Osteoblast (primary cell): ENCODE measurements around the gene CCNI. TPM values are rescaled to one million over a fixed set of nuclear protein-coding genes. Genes with fewer than 3 reads are reported as not detected.

ENCODE experiments used
- DNase-seq: peaks from one replicate; pipeline ENCODE4 v3.0.0; 2011; ENCODE audit warnings: low spot score, mixed read lengths; ENCODE audit not compliant: insufficient read length; ENCODE audit errors: missing footprints
- H2AFZ ChIP-seq: 2 replicates; pipeline ENCODE4 v1.6.0; 2011; ENCODE audit warnings: mild to moderate bottlenecking, low read length
- H3K27ac ChIP-seq: 2 replicates; pipeline ENCODE4 v1.5.1; 2011; ENCODE audit warnings: mild to moderate bottlenecking, low read depth, low read length, moderate library complexity
- H3K27me3 ChIP-seq: 2 replicates; pipeline ENCODE4 v1.6.0; 2012; ENCODE audit warnings: mild to moderate bottlenecking, control low read depth, inconsistent platforms, low read length, moderate library complexity; ENCODE audit not compliant: insufficient read depth
- H3K36me3 ChIP-seq: 2 replicates; pipeline ENCODE4 v1.5.1; 2011; ENCODE audit warnings: mild to moderate bottlenecking, low read length, control low read depth, moderate library complexity; ENCODE audit not compliant: insufficient read depth
- H3K4me1 ChIP-seq: 2 replicates; pipeline ENCODE4 v1.5.1; 2011; ENCODE audit warnings: mild to moderate bottlenecking, low read length, control low read depth, moderate library complexity; ENCODE audit not compliant: insufficient read depth
- H3K4me2 ChIP-seq: 2 replicates; pipeline ENCODE4 v1.6.0; 2011; ENCODE audit warnings: mild to moderate bottlenecking, low read length; ENCODE audit not compliant: insufficient read depth
- H3K4me3 ChIP-seq: fragments of 200-600 bp; sonication (generic); 3 replicates; pipeline ENCODE4 v1.5.1; 2012; ENCODE audit warnings: mild to moderate bottlenecking, low read length, inconsistent platforms; ENCODE audit not compliant: insufficient read depth
- H3K79me2 ChIP-seq: 2 replicates; pipeline ENCODE4 v1.6.0; 2012; ENCODE audit warnings: mild to moderate bottlenecking, low read length, control low read depth, inconsistent platforms; ENCODE audit not compliant: insufficient read depth
- H3K9me3 ChIP-seq: 2 replicates; pipeline ENCODE4 v1.5.1; 2011; ENCODE audit warnings: low read depth, low read length, control low read depth
- H4K20me1 ChIP-seq: 2 replicates; pipeline ENCODE4 v1.6.0; 2012; ENCODE audit warnings: mild to moderate bottlenecking, low read length, control low read depth; ENCODE audit not compliant: insufficient read depth
- total RNA-seq: library from RNA; depleted of rRNA; stranded (reverse); fragments of >200 nt; gene quantifications from 2 replicates; pipeline ENCODE4 v1.2.3, GENCODE V29; 2012
- TF ChIP-seq, protein P1 (sequence below): IDR thresholded peaks from 2 replicates; pipeline ENCODE4 v1.5.1; 2011; ENCODE audit warnings: mild to moderate bottlenecking, low read depth, low read length, moderate library complexity; ENCODE audit errors: extremely low read depth

Gene CCNI
- total RNA-seq, 1 donor: 229 TPM

DNA sequence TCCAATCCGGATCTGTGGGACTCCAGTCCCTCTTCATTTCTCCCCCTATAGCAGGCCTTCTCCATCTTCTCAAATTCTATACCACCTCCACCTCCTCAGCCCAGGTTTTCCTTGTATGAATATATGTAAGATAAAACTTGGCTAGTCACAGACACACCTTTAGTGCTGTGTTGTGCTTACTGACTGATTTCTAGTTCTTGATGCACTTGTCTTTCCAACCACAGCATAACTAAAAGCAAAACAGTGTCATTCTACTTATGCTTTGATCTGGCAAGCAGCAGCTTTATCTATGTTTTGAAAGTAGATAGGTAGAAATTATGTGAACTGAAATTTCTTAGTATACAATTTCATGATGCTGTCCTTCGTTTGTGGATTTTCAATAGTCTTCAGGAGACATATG, 47.5 kb downstream of the CCNI start:
- no peak overlapping the region for H2AFZ ChIP-seq
- no peak overlapping the region for H3K4me3 ChIP-seq
- H3K4me2 ChIP-seq: no peak overlapping the region
- H3K4me1 ChIP-seq: peaks cover 9% of the 10 kb centered on the region
- no peak overlapping the region for H3K27ac ChIP-seq
- no peaks in the 10 kb centered on the region for H3K27me3 ChIP-seq
- H3K79me2 ChIP-seq: peaks cover 11% of the 10 kb centered on the region
- TF ChIP-seq, protein P1, sequence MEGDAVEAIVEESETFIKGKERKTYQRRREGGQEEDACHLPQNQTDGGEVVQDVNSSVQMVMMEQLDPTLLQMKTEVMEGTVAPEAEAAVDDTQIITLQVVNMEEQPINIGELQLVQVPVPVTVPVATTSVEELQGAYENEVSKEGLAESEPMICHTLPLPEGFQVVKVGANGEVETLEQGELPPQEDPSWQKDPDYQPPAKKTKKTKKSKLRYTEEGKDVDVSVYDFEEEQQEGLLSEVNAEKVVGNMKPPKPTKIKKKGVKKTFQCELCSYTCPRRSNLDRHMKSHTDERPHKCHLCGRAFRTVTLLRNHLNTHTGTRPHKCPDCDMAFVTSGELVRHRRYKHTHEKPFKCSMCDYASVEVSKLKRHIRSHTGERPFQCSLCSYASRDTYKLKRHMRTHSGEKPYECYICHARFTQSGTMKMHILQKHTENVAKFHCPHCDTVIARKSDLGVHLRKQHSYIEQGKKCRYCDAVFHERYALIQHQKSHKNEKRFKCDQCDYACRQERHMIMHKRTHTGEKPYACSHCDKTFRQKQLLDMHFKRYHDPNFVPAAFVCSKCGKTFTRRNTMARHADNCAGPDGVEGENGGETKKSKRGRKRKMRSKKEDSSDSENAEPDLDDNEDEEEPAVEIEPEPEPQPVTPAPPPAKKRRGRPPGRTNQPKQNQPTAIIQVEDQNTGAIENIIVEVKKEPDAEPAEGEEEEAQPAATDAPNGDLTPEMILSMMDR: no peak
- DNase-seq: no peak
- H3K9me3 ChIP-seq: no peaks in the 10 kb centered on the region
- no peaks in the 10 kb centered on the region for H4K20me1 ChIP-seq
- H3K36me3 ChIP-seq: peaks cover 91% of the 10 kb centered on the region

DNA sequence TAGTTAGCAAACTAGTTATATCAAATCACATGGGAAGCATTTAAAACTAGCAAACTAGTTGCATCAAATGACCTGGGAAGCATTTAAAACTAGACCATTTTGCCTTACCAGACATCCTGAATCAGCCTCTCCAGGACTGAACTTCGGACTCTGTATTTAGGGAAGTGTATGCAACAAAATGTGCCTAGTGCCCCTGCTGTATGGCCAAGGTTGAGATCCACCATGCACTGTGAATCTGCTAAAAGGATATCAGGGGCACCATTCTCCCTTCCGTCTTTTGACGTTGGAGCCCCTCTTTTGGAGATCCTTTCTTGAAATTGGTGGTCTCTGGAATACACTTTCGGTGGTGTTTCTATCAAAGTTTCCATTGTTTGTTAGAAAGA, 49.5 kb downstream of the CCNI start:
- Histone ChIP-seq H3K4me1 (peaks cover 26% of the 10 kb centered on the region), H3K79me2 (peaks cover 9% of the 10 kb centered on the region), H4K20me1 (no peaks in the 10 kb centered on the region), H3K27ac (peak overlapping the region; percentile 58), H3K36me3 (peaks cover 83% of the 10 kb centered on the region), H3K27me3 (no peaks in the 10 kb centered on the region), H2AFZ (no peak overlapping the region), H3K4me3 (no peak overlapping the region), H3K9me3 (no peaks in the 10 kb centered on the region), H3K4me2 (no peak overlapping the region)
- TF ChIP-seq, protein P1: no peak
- no peak for DNase-seq

DNA sequence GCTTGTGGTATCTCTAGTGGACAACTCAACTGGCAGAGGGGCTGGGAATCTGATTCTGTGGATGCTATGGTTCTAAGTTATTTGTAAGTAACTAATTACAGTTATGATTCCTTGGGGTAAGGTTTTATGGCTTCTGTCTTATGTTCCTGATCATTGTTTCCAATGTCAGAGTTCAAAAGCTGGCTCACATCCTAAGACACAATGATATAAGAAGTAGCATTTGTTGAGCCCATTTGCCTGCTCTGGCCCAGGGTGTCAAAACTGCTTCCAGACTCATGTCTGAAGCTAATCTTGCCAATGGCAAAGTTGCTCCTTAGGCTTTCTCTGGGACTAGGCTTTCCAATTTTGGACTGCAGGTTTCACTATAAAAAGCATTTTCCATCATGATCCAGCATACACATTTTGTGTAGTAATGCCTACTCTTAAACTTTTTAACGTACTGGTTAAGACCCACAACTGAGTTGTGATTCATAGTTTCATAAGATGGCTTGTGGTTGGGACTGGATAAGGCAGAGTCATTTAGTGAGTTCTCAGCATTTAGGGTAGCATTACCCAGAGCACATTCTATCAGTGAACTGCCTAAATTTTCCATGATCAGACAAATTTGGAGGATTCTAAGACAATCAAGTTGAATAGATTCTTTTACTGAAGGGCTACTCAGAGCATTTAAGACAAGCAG, 50.0 kb downstream of the CCNI start:
- H3K36me3 ChIP-seq: peaks cover 83% of the 10 kb centered on the region
- no peak overlapping the region for H2AFZ ChIP-seq
- H3K4me2 ChIP-seq: no peak overlapping the region
- TF ChIP-seq, protein P1: no peak
- no peak overlapping the region for H3K4me3 ChIP-seq
- H3K27ac ChIP-seq: peak overlapping the region; percentile 58
- DNase-seq: peak; percentile 14
- peaks cover 9% of the 10 kb centered on the region for H3K79me2 ChIP-seq
- no peaks in the 10 kb centered on the region for H3K9me3 ChIP-seq
- no peaks in the 10 kb centered on the region for H4K20me1 ChIP-seq
- no peaks in the 10 kb centered on the region for H3K27me3 ChIP-seq
- peaks cover 29% of the 10 kb centered on the region for H3K4me1 ChIP-seq

DNA sequence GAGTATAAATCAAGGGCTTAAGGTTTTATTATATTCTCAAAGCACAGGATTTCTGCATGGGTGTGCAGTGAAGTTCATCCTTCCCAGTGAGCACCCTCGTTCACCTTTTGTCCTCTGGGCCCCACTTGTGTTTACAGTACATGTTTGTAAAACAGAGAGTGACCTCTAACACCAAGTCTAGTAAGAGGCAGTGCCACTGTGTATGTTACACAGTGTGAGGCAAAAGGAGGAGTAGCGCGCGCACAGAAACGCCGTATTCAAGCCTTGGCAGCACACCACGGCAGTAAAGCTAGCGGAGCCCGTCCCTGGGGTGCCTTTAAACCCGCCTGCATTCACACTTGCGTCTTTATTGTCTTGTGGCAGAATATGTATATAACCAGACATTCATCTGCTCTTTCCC, 51.9 kb downstream of the CCNI start:
- H3K27me3 ChIP-seq: no peaks in the 10 kb centered on the region
- H4K20me1 ChIP-seq: no peaks in the 10 kb centered on the region
- TF ChIP-seq, protein P1: no peak
- peaks cover 12% of the 10 kb centered on the region for H3K79me2 ChIP-seq
- no peak overlapping the region for H2AFZ ChIP-seq
- H3K4me1 ChIP-seq: peaks cover 29% of the 10 kb centered on the region
- no peak overlapping the region for H3K27ac ChIP-seq
- H3K9me3 ChIP-seq: no peaks in the 10 kb centered on the region
- no peak for DNase-seq
- H3K36me3 ChIP-seq: peaks cover 84% of the 10 kb centered on the region
- H3K4me3 ChIP-seq: no peak overlapping the region
- H3K4me2 ChIP-seq: no peak overlapping the region
